GM18505 (cell line): ENCODE data around the gene SAMD15.
"Not testable (repeated sequence)": the region's sequence is repeated elsewhere in the genome, so short reads cannot be mapped to it uniquely, and the experiment has no call there.

Source experiments
- ATAC-seq: cut with Tn5 transposase; IDR thresholded peaks from one replicate; pipeline ENCODE4 v1.9.1; 2021; ENCODE audit not compliant: unreplicated experiment
- POLR2A ChIP-seq: IDR thresholded peaks from 4 replicates; pipeline ENCODE4 v1.6.1; 2011; ENCODE audit warnings: borderline replicate concordance; ENCODE audit not compliant: insufficient read depth, insufficient read length; ENCODE audit errors: extremely low read depth

Gene SAMD15

DNA sequence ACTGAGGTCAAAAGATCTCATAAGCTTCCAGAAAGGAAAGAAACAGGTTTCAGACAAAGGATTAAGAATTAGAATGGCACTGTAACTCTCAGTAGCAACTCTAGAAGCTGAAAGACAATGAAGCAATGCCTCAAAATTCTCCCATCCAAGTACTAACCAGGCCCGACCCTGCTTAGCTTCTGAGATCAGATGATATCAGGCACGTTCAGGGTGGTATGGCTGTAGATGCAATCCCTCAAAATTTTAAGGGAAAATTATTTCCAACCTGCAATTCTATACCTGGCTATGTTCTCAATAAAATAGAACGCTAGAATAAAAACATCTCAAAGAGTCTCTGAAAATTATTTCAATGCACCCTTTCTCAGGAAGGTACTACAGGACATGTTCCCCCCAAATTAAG is 26.6 kb downstream of the SAMD15 start:
- no peak for ATAC-seq
- TF ChIP-seq POLR2A = no peak

DNA sequence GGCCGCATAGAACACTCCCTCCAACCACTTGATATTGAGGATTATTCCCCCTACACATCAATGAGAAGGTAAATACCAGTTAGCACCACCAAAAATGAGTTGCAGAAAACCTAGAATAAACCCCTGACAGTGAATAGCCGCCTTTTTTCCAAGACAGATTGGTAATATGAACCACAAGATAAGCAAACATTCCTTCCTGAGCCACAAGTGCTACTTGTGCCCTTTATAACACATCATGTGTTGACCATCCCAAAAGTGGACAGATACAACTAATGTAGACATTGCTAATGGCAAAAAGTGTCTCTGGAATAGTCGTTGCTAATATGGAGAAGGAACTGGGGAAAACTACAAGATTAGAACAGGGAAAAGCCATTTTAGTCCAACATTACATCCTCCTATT is 28.9 kb downstream of the SAMD15 start:
- no peak for ATAC-seq
- no peak for TF ChIP-seq POLR2A

DNA sequence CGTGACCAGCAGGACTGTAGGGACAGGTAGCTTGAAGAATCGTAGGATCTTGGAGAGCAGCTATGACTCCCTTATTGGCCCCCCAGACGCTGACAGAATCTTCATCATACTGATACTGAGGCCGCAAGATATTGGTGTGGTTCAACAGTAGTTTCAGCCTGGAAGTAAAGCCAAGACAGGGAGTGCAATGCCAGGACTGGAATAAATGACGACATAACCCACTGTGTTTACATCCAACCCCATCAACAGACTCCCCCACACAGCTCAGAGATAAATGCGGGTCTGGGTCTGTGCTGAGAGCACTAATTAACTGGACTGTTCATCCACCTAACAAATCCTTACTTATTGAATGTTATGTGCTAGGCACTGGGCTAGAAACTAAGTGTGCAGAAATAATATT is 29.5 kb downstream of the SAMD15 start:
- no peak for TF ChIP-seq POLR2A
- ATAC-seq = no peak

DNA sequence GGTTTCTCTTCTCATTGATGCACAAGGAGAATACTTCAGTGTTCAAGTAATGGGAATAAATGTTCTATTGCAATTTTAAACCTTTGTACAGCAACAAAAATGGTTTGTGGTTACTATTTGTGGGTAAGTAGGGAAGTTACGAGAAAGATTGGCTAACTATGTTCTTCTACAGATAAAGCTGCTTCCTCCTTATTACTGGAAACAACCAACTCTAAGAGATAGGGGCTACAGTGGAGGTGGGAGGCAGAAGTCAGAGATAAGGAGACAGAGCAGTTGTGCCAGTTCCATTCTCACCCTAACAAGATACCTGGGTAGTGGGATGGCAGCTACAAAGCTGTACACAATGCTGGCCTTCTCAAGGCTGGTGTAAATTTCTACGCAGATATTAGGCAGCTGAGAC is 30.0 kb downstream of the SAMD15 start:
- no peak for ATAC-seq
- no peak for TF ChIP-seq POLR2A

DNA sequence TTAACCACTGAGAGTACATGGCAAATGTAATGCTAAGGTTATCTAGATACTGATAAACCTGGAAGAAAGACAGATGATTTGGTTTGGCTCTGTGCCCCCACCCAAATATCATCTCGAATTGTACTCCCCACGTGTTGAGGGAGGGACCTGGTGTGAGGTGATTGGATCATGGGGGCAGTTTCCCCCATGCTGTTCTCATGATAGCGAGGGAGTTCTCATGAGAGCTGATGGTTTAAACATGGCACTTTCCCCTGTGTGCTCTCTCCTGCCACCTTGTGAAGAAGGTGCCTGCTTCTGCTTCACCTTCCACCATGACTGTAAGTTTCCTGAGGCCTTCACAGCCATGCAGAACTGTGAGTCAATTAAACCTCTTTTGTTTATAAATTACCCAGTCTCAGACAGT is 32.0 kb downstream of the SAMD15 start:
- no peak for ATAC-seq
- no peak for TF ChIP-seq POLR2A

DNA sequence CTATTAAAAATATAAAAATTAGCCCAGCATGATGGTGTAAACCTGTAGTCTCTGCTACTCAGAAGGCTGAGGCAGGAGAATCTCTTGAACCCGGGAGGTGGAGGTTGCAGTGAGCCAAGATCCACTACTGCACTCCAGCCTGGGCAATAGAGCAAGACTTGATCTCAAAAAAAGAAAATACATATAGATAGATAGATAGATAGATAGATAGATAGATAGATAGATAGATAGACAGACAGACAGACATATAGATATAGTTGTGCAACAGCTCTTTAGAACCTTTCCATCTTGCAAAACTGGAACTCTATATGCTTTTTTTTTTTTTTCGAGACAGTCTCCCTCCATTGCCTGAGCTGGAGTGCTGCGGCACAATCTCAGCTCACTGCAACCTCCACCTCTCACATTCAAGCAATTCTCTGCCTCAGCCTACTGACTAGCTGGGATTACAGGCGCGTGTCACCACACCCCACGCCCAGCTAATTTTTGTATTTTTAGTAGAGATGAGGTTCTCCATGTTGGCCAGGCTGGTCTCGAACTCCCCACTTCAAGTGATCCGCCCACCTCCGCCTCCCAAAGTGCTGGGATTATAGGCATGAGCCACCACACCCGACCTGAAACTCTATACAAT is 38.3 kb downstream of the SAMD15 start:
- ATAC-seq = not testable (repeated sequence)

DNA sequence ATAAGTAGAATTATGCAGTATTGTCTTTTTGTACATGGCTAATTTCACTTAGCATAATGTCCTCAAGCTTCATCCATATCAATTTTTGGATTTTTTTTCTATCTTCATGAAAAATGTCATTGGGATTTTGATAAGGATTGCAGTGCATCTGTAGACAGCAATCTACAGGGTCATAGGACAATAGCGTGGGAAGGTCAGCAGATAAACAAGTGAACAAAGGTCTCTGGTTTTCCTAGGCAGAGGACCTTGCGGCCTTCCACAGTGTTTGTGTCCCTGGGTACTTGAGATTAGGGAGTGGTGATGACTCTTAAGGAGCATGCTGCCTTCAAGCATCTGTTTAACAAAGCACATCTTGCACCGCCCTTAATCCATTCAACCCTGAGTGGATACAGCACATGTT is 38.9 kb downstream of the SAMD15 start:
- ATAC-seq = not testable (repeated sequence)

DNA sequence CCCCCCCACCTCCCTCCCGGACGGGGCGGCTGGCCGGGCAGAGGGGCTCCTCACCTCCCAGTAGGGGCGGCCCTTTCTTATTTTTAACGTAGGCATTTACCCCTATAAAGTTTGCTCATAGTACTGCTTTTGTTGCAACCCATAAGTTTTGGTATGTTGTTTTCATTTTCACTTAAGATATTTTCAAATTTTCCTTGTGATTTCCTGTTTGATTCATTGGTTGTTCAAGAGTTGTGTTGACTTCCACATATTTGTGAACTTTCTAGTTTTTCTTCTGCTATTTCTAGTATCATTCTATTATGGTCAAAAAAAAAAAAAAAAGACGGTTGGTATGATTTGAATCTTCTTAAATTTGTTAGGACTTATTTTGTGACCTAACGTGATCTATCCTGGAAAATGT is 39.7 kb downstream of the SAMD15 start:
- no peak for ATAC-seq
- no peak for TF ChIP-seq POLR2A

DNA sequence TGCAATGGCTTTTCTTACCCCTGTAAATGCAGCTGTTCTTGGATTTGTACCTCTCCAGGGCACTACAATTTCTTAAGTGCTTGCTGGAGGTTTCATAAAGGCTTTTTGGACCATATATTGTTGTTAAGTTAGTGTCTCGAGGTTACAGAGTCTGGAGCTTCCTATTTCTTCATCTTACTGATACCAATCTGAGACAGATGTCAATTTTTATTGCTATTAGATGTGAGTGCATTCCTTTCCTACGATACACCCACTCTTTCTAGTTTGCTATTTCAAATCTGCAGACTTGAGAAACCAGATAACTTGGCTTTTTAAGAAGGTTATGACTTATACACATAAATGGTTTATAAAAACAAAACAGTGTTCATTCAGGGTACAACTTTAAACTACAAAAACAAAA is 44.0 kb downstream of the SAMD15 start:
- TF ChIP-seq POLR2A = no peak
- no peak for ATAC-seq

DNA sequence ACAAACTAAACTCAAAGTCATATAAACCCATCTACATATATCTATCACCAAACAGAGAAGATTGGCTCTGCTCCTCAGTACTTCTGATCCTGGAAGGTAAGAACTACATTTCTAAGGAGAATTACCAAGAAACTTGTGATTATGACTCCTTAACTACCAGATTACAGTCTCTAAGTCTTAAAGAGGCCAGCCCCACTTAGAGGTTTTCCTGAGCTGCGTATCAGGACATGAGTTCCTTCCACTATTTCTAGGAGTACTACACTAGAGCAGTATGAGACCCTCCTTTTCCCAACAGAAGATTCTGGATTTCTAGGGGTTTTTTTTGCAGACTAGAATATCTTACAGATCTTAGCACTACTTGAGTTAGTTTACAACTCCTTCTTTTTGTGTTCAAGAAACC is 46.2 kb downstream of the SAMD15 start, which contains the start of gene NOXRED1:
NOXRED1 (minus strand) TSS at position 101 of the 400 bp plus-strand sequence. CDS start 634 bp downstream, outside the sequence.
- no peak for TF ChIP-seq POLR2A
- ATAC-seq = no peak

DNA sequence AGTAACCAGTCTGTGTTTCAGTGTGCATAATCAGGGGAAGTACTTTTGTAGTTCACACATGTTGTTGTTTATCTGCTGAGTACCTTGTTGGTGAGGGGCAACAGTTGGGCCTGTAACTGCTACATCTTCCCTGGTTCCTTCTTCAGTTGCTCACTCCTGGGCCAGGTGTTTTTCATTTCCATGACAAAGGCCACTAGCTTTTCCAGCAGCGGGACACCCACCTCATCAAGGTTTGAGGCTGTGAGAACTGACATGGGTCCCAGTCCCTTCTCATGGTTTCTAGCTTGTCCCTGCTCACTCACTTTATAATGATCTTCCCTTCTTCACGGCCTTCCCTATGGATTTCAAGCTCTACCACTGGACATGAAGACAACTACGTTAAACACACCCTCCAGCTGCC is 47.7 kb downstream of the SAMD15 start:
- TF ChIP-seq POLR2A = no peak
- no peak for ATAC-seq

DNA sequence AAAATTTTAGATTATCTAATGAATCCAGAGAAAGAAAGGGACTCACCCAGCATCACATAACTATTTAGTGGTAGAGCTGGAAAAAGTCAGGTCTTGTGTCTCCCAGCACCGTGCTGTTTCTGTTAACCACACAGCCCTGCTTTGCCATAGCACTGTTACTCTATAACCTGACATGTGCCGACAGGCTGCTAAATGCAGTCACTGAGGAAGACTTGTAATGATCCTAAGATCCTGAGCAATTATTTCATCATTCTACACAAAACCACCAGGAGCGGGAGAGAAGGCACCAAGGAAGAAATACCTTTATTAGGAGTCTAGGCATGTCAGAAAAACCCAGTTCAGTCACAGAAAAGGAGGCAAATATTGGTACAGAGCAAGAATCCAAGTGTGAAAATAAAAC is 49.2 kb downstream of the SAMD15 start:
- TF ChIP-seq POLR2A = no peak
- no peak for ATAC-seq

DNA sequence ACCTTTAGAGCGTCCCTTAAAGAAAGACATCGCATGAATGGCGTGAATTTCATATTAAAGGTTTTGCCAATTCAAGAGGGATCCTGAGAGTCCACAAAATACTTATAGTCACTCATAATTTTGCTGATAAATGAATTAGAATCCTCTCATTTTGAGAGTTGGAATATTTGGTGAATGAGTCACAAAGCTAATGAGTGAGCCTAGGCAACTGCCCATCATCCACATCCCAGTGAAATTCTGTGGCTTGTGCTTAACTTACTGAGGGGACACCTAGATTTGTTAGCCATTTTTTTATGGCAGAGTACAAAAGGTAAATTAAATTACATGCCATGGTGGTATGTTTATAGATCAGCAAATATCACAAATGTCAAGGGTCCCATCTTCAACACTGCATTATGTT is 58.9 kb downstream of the SAMD15 start:
- no peak for ATAC-seq
- TF ChIP-seq POLR2A = no peak

DNA sequence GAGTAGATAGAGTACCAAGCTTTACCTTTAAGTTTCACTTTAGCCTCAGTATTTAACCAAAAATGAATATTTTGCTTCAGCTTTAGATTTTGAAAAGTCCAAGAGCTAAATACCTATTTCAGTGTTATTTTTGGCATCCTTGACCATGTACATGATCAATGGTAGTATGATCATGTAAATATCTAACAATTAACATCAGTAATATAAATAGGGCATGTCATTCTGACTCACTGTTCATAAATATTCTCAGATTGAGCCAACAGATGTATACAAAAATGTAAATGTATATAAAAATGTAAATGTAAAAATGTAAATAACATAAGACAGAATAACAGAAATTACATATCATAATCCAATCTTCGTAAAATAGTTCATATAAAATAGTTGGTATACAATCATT is 61.4 kb downstream of the SAMD15 start:
- no peak for ATAC-seq
- no peak for TF ChIP-seq POLR2A

DNA sequence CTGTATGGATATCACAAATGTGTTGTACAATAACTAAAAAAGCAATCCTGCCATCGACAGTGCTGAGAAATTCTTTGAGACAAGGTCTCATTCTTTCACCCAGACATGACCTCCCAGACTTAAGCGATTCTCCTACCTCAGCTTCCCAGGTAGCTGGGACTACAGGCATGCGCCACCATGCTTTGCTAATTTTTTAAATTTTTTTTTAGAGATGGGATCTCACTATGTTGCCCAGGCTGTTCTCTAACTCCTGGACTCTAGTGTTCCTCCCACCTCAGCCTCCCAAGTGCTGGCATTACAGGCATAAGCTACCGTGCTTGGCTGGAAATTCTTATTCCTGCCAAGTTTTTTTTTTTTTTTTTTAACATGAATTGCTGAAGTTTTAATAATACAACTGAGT is 62.7 kb downstream of the SAMD15 start:
- no peak for TF ChIP-seq POLR2A

More for the DNA sequence above, 62.7 kb downstream of the SAMD15 start:
- ATAC-seq = no peak
